Left renal pelvis (tissue), 4 donors: ENCODE measurements around the gene DNTT. TPM values are rescaled to one million over a fixed set of nuclear protein-coding genes. Genes with fewer than 3 reads are reported as not detected.

ENCODE experiments used
- DNase-seq, 4 donors: peaks; one replicate each; pipeline ENCODE4 v3.0.0-alpha.2; 2013; ENCODE audit warnings: low read depth in 4 of 4, low spot score in 3 of 4
- polyA plus RNA-seq, 4 donors: library from polyadenylated mRNA; unstranded; fragments of 120-200 nt; gene quantifications; one replicate each; pipeline ENCODE4 v1.2.1, GENCODE V29; 2013; ENCODE audit not compliant: insufficient read length in 4 of 4

Gene DNTT
- polyA plus RNA-seq, 4 donors, result 0.19 to 0.25 (median 0.23) TPM; not detected in 1

DNA sequence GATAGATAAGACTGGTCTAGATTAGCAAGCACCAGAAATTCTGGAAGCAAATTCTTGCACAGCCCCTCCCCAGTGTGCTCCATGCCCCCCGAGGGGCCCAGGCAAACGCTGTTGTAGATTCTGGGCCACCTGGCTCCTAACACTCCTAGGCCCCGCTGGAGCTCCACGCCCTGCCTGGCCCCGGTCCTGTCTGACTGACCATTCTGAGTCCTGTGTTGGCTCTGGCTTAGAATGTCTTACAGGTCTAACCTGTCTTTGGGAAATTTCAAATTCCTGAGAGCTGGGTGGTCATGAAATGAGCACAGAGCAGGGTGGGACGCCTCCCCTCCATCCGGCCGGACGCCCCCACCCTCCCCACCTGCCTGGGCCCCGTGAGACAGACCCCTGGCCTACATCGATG lies 67.1 kb downstream of the DNTT start:
- no peak for DNase-seq

DNA sequence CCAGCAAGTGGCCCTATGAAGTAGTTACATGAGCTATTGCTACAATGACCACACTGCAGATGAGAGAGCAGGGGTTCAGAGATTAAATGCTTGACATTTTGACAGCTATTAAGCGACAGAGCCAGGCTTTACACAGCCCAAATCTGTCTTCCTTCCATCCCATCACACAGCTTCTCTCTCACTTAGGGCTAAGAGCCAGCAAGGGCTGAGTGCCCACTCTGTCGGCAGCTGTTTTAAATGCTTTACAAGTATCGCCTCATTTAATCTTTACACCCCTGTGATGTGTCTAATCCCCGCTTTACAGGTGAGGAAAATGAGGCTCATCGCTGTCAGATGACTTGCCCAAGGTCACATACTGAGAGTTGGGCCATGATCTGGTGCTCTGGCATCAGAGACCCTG lies 69.8 kb downstream of the DNTT start:
- DNase-seq, result no peak

DNA sequence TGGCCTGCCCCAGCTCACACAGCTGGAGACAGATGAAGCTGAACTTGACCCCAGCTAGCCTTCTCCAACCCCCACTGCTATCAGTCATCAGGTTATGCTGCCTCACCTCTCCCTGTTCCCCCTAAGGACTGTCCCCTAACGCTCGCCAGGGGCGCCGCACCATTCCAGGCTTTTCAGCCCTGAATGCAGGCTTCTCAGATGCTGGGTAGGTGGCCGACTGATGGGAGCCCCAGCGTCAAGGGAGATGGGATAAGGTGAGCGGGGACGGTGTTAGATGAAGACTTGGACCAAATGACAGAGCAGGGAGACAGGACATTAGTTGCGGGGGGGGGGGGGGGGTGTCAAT lies 70.4 kb downstream of the DNTT start:
- DNase-seq, result no peak

DNA sequence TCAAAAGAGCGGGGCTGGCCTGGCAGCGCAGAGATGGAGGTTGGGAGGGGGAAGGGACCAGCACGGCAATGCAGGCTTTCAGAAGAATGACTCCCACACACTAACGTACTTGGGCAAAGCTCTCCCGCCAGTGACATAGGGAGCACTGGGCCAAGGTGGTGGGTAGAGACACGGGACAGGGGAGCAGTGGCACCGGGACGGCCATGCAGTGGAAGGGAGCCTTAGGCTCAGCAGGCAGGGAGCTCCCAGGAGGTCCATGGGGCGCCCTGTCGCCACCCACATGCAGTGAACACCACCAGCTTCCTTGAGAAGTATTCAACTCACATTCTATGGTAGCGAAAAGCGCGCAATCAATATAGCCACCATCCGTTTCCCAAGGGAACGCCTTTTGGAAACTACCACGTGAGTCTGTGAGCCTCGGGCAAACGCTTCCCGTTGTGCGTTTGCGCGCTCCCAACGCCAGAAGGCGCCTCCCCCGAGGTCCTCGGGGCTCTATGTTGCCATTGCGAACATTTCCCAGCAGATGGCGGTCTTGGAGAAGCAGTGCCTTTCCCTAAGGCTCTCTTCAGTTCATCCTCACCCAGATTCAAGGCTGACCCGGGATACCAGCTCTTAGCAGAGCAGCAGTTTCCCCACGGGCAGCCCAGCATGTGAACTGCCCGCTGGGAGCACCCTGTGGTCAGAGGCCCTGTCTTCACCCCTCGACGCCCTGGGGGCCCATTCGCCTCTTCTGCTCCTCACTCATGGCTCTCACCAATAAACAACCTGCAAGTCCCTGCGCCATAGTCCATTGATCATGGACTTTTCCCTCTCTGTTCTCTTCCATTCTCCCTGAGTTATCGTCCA lies 71.0 kb downstream of the DNTT start:
- peak; percentile 66 to 82 (median 75) for DNase-seq

DNA sequence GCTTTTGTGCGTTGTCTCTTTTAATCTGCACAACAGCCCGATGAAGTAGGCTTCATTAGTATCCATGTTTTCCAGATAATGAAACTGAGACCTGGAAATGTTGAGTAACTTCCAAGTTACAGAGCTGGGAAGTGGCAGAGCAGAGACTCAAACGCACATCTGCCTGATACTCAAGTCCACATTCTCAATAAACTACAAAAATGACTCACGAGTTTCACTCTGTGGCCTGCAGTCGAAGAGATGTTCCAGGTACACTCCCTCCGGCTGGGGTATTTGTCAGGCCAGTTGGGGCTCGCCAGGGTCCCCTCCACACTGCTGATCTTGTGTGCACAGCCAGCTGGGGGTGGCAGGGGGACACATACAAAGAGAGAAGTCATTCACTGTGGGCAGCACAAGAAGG lies 72.2 kb downstream of the DNTT start:
- no peak for DNase-seq

DNA sequence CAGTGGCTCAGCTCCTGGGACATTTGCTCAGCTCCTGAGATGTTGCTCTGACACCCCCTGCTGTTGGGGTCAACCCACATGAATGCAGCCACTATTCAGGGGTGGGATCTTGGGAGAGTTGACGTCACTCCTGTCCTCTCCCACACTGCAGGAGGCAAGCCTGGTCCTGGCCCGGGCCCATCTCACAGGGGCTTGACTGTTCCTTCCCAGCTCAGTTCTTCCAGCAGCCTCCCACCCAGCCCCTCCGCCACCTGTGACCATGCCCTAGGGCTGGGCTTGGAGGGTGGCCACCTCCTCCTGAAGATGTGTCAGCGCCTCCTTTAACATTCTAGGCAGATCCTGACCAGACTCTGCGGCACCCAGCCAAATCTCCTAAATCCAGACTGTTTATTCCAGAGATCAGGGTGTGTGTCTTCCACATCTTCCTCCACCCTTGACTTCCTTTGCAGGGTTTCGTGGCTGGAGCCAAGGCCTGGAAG lies 73.6 kb downstream of the DNTT start:
- DNase-seq, result no peak

DNA sequence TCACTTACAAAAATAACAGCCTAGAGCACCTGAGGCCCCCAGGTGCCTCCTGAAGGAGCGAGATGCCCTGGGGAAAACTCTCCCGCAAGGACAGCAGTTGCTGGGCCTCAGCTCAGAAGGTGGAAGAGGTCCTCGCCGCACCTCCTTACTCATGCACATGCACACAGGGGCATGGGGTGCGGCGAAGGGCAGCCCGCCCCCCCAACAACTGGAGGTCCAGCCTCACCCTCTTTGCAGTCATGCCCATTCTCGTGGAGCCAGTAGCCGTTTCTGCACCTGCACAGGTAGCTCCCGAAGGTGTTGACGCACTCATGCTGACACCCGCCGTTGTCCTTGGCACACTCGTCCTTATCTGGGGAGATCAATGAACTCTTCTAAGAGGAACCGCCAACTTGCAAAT lies 74.5 kb downstream of the DNTT start:
- DNase-seq, result no peak

DNA sequence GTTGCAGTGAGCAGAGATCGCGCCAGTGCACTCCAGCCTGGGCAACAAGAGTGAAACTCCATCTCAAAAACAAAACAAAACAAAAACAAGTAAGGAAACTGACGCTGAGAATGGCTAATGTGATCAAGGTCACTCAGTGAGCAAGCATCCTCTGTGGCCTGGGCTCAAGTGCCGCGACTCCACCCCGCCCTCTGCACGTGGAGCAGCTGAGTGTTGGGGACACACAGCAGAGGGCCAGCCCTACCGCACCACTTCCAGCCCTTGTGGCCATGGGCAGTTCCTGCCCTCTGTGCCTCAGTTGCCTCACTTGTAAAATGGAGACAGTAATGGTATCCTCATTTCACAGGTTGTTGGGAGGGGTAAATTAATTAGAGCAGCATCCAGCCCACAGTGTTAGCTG lies 75.5 kb downstream of the DNTT start:
- no peak for DNase-seq

DNA sequence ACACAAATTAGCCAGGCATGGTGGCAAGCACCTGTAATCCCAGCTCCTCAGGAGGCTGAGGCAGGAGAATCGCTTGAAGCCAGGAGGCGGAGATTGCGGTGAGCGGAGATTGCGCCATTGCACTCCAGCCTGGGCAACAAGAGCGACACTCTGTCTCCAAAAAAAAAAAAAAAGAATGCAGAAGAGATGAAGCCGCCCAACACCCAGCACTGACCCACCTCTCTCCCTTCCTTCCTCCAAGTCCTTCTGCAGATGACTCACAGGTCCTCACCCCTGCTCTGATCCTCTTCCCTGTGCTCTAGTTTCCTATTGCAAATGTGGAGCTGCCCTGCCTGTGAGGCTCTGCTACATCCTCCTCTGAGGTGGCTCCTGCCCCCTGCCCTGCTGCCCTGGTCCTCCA lies 76.6 kb downstream of the DNTT start:
- no peak for DNase-seq

DNA sequence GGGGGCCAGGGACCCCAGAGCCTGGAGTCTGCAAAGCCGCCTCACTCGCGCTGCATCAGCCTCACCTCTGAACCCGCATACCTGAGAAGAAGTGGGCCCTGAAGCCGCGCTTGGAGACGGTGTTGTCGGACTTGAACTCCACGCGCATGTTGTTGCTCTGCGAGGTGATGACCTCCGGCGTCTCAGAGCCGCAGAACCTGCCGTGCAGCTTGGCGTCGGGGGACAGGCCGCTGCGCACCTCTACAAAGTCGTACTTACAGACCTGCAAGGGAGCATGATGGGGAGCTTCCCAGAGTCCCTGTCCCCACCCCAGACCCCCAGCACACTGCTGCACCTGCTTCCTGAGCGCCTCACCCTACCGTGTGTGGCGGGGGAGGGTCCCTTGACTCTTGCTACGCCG lies 80.3 kb downstream of the DNTT start:
- no peak for DNase-seq

DNA sequence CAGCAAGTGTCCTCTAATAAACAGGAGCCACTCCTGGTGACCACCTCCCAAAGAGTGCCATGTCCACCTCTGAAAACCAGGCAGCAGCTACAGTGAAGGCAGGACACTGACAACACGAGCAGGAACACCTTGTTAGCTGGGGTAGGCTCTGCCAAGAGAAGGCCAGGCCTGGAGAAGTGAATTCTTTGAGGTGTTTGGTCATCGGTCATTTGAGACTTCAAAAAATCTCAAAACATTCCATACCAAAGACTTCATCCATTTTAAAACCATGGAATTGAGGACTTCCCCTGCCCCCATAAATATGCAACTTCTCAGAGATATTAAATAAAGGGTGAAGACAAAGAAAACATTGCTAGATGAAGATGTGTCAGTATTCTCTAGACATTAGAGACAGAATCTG lies 82.9 kb downstream of the DNTT start:
- no peak for DNase-seq

DNA sequence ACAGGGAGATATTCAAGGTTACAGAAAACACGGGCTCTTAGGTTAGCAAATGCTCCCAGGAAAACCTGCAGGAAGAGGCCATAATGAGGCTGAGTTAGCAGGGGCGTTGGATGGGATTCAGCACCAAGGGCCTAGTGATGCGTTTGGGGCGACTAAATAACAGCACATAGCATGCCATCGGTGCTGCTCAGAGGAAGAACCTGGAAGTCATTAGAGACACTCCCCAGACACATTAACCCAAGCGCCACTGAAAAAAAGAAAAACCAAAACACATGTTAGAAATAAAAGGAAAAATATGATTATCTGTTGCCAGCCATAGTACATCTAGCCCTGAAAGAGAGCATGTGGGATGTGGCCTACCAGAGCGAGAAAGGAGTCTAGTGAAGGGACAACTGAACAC lies 83.4 kb downstream of the DNTT start:
- no peak for DNase-seq

Other genes starting within 250 kb of the DNTT start
- 10 to 100 TPM; 28.3 to 52.1 (median 42.2) TPM for gene ZNF518A, start 174.1 kb upstream of the DNTT start, polyA plus RNA-seq
- 10 to 100 TPM in 3 of 4 donors, 1 to 10 TPM in 1; 3.5 to 63.0 (median 37.6) TPM for gene BLNK, start 32.9 kb upstream of the DNTT start, polyA plus RNA-seq
- not detected for gene OPALIN, start 54.6 kb downstream of the DNTT start, polyA plus RNA-seq
- gene TLL2, start 209.5 kb downstream of the DNTT start, polyA plus RNA-seq, result under 1 TPM; 0.40 to 0.93 (median 0.73) TPM